ENCODE data around the gene RER1. TPM values are rescaled to one million over a fixed set of nuclear protein-coding genes. Genes with fewer than 3 reads are reported as not detected.

Gene RER1
- total RNA-seq, 1 experiment from 2014 or later: 155 TPM

DNA sequence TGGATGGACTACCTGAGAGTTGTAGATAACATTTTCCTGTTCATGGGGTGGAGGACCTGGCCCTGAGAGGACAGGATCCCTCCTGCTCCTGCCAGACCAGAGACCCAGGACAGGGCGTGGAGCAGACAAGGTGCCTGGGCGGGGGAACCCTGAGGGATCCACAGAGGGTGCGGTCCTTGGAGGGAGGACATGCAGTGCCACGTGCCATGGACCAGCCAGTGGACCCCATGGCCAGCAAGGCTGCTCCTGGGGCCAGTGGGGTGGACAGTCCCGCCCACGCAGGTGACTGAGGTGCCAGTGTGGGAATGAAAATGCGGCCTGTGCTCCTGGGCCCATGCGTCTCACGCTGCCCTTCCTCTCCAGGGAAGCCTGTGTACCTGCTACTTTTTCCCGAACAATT lies 3.6 kb downstream of the RER1 start:
- Histone ChIP-seq H3K27ac (ENCODE audit: low read depth, low read length) (no peak overlapping the region), H3K27me3 (ENCODE audit: insufficient read depth, low read length) (no peaks in the 10 kb centered on the region), H3K4me1 (ENCODE audit: control insufficient read depth in 1 of 2, insufficient read depth in 2 of 2, low read length in 2 of 2) (peaks cover 9 to 18% of the 10 kb centered on the region in 2 experiments; a peak in 3 of 4 replicates), H2AFZ (ENCODE audit: low read depth, low read length, poor library complexity, severe bottlenecking) (no peak overlapping the region), H3K9ac (ENCODE audit: low read length) (no peak overlapping the region), H3K79me2 (ENCODE audit: insufficient read depth, low read length) (peaks cover 79% of the 10 kb centered on the region), H4K20me1 (ENCODE audit: insufficient read depth) (0 out of 2 replicates have a peak, but pooled peaks cover 7% of the 10 kb centered on the region), H3K36me3 (ENCODE audit: control insufficient read depth in 1 of 2, insufficient read depth in 2 of 2, low read length in 2 of 2) (peaks cover 31 to 48% of the 10 kb centered on the region in 2 experiments), H3K4me3 (replicated peaks in 1 of 2; ENCODE audit: low read depth in 1 of 2, low read length in 2 of 2) (no peak overlapping the region), H3K9me2 (ENCODE audit: insufficient read depth) (no peaks in the 10 kb centered on the region), H3K9me3 (ENCODE audit: control insufficient read depth in 1 of 2, insufficient read depth in 1 of 2, low read depth in 1 of 2, low read length in 2 of 2) (no peaks in the 10 kb centered on the region), H3K4me2 (ENCODE audit: low read length) (no peak overlapping the region)
- intact Hi-C loops (cut with micrococcal nuclease): no loop called here
- no peak for TF ChIP-seq CEBPB (IDR thresholded peaks at IDR 0.05; ENCODE audit: low read depth)
- TF ChIP-seq RAD21 (IDR thresholded peaks at IDR 0.05; ENCODE audit: low read depth): no peak
- TF ChIP-seq EZH2phosphoT487 (IDR thresholded peaks at IDR 0.05; ENCODE audit: borderline replicate concordance): no peak
- no peak for TF ChIP-seq JUND (IDR thresholded peaks at IDR 0.05)
- no peak for TF ChIP-seq ELF1 (IDR thresholded peaks at IDR 0.05; ENCODE audit: borderline replicate concordance, low read depth)
- POLR2A ChIA-PET: no interaction called here
- RAD21 ChIA-PET (ENCODE audit: low non-redundant PET in 1 of 2, low total read pairs in 2 of 2, uncharacterized antibody in 2 of 2, unreplicated experiment in 2 of 2): no interaction called here
- no TSS peak for BruUV-seq (replicated peaks)
- ATAC-seq (no peak), DNase-seq (ENCODE audit: low read depth, low spot score) (no peak)
- CTCF ChIA-PET: no interaction called here

DNA sequence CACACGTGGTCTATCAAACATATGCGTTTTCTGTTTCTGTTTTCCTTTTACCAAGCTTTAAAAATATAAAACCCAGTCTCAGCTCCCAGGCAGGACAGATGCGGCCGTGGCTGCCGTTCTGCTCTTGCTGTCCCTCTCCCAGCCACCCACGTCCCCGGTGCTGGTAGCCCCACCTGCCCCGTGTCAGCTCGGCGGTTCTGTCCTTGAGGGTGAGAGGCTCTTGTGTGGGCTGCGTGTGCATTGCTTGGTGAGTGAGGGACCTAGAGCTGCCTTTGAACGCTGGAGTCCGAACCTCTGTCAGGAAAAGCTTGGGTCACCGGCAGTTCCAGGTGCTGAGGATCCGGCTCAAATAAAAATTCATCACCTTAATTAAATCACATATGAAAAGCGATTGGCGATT lies 4.4 kb downstream of the RER1 start:
- ChIA-PET POLR2A (no interaction called here), CTCF (no interaction called here), RAD21 (ENCODE audit: low non-redundant PET in 1 of 2, low total read pairs in 2 of 2, uncharacterized antibody in 2 of 2, unreplicated experiment in 2 of 2) (no interaction called here)
- Histone ChIP-seq H2AFZ (ENCODE audit: low read depth, low read length, poor library complexity, severe bottlenecking) (no peak overlapping the region), H4K20me1 (ENCODE audit: insufficient read depth) (0 out of 2 replicates have a peak, but pooled peaks cover 7% of the 10 kb centered on the region), H3K4me2 (ENCODE audit: low read length) (no peak overlapping the region), H3K27ac (ENCODE audit: low read depth, low read length) (no peak overlapping the region), H3K9me2 (ENCODE audit: insufficient read depth) (no peaks in the 10 kb centered on the region), H3K4me3 (replicated peaks in 1 of 2; ENCODE audit: low read depth in 1 of 2, low read length in 2 of 2) (no peak overlapping the region), H3K27me3 (ENCODE audit: insufficient read depth, low read length) (no peaks in the 10 kb centered on the region), H3K9me3 (ENCODE audit: control insufficient read depth in 1 of 2, insufficient read depth in 1 of 2, low read depth in 1 of 2, low read length in 2 of 2) (no peaks in the 10 kb centered on the region), H3K79me2 (ENCODE audit: insufficient read depth, low read length) (peaks cover 79% of the 10 kb centered on the region), H3K4me1 (ENCODE audit: control insufficient read depth in 1 of 2, insufficient read depth in 2 of 2, low read length in 2 of 2) (peaks cover 8 to 15% of the 10 kb centered on the region in 2 experiments; a peak in 3 of 4 replicates), H3K36me3 (ENCODE audit: control insufficient read depth in 1 of 2, insufficient read depth in 2 of 2, low read length in 2 of 2) (peaks cover 36 to 54% of the 10 kb centered on the region in 2 experiments), H3K9ac (ENCODE audit: low read length) (no peak overlapping the region)
- no TSS peak for BruUV-seq (replicated peaks)
- no peak for DNase-seq (ENCODE audit: low read depth, low spot score)
- TF ChIP-seq, protein P1, sequence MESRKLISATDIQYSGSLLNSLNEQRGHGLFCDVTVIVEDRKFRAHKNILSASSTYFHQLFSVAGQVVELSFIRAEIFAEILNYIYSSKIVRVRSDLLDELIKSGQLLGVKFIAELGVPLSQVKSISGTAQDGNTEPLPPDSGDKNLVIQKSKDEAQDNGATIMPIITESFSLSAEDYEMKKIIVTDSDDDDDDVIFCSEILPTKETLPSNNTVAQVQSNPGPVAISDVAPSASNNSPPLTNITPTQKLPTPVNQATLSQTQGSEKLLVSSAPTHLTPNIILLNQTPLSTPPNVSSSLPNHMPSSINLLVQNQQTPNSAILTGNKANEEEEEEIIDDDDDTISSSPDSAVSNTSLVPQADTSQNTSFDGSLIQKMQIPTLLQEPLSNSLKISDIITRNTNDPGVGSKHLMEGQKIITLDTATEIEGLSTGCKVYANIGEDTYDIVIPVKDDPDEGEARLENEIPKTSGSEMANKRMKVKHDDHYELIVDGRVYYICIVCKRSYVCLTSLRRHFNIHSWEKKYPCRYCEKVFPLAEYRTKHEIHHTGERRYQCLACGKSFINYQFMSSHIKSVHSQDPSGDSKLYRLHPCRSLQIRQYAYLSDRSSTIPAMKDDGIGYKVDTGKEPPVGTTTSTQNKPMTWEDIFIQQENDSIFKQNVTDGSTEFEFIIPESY (IDR thresholded peaks at IDR 0.05; ENCODE audit: extremely low read depth, insufficient replicate concordance, low read length): no peak
- TF ChIP-seq CBX3 (IDR thresholded peaks at IDR 0.05; ENCODE audit: low read depth) (no peak), ZNF274 (IDR thresholded peaks at IDR 0.05; ENCODE audit: low read depth, low read length) (no peak), EGR1 (IDR thresholded peaks at IDR 0.05; ENCODE audit: low read depth) (no peak), RAD21 (IDR thresholded peaks at IDR 0.05; ENCODE audit: low read depth) (no peak), SIN3A (IDR thresholded peaks at IDR 0.05; ENCODE audit: low read depth) (no peak), FOSL1 (IDR thresholded peaks at IDR 0.05; ENCODE audit: low read depth) (no peak), SP1 (IDR thresholded peaks at IDR 0.05; ENCODE audit: low read depth) (no peak), POLR2A (IDR thresholded peaks at IDR 0.05; ENCODE audit: borderline replicate concordance, extremely low read depth, insufficient read depth, insufficient read length) (no peak), EZH2 (IDR thresholded peaks at IDR 0.05) (no peak), ZFX (IDR thresholded peaks at IDR 0.05) (no peak)
- TF ChIP-seq, protein P2, sequence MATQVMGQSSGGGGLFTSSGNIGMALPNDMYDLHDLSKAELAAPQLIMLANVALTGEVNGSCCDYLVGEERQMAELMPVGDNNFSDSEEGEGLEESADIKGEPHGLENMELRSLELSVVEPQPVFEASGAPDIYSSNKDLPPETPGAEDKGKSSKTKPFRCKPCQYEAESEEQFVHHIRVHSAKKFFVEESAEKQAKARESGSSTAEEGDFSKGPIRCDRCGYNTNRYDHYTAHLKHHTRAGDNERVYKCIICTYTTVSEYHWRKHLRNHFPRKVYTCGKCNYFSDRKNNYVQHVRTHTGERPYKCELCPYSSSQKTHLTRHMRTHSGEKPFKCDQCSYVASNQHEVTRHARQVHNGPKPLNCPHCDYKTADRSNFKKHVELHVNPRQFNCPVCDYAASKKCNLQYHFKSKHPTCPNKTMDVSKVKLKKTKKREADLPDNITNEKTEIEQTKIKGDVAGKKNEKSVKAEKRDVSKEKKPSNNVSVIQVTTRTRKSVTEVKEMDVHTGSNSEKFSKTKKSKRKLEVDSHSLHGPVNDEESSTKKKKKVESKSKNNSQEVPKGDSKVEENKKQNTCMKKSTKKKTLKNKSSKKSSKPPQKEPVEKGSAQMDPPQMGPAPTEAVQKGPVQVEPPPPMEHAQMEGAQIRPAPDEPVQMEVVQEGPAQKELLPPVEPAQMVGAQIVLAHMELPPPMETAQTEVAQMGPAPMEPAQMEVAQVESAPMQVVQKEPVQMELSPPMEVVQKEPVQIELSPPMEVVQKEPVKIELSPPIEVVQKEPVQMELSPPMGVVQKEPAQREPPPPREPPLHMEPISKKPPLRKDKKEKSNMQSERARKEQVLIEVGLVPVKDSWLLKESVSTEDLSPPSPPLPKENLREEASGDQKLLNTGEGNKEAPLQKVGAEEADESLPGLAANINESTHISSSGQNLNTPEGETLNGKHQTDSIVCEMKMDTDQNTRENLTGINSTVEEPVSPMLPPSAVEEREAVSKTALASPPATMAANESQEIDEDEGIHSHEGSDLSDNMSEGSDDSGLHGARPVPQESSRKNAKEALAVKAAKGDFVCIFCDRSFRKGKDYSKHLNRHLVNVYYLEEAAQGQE (IDR thresholded peaks at IDR 0.05; ENCODE audit: low read depth): no peak
- intact Hi-C loops (cut with micrococcal nuclease): no loop called here
- no peak for ATAC-seq
